Parathyroid adenoma (tissue), 2 donors: ENCODE measurements around the gene KLHL8.

Experiments
- H2AFZ ChIP-seq: fragments of 300-600 bp; sonication (generic); one replicate; pipeline ENCODE4 v1.7.0; 2017; ENCODE audit warnings: antibody characterized with exemption, mild to moderate bottlenecking
- H3K27ac ChIP-seq: fragments of 300-600 bp; sonication (generic); one replicate; pipeline ENCODE4 v1.7.0; 2017
- H3K27me3 ChIP-seq: fragments of 300-600 bp; sonication (generic); one replicate; pipeline ENCODE4 v1.7.0; 2017; ENCODE audit warnings: low read length; ENCODE audit not compliant: control insufficient read depth, insufficient read depth
- H3K36me3 ChIP-seq: fragments of 300-600 bp; sonication (generic); one replicate; pipeline ENCODE4 v1.7.0; 2017; ENCODE audit warnings: low read length; ENCODE audit not compliant: control insufficient read depth, insufficient read depth
- H3K4me1 ChIP-seq: fragments of 300-600 bp; sonication (generic); one replicate; pipeline ENCODE4 v1.7.0; 2017; ENCODE audit warnings: control low read depth
- H3K4me2 ChIP-seq: fragments of 300-600 bp; sonication (generic); one replicate; pipeline ENCODE4 v1.7.0; 2017; ENCODE audit warnings: low read length
- H3K4me3 ChIP-seq: fragments of 300-600 bp; sonication (generic); one replicate; pipeline ENCODE4 v1.7.0; 2017; ENCODE audit warnings: low read depth, low read length
- H3K79me2 ChIP-seq: fragments of 300-600 bp; sonication (generic); one replicate; pipeline ENCODE4 v1.7.0; 2017; ENCODE audit warnings: control low read depth
- H3K9ac ChIP-seq: fragments of 300-600 bp; sonication (generic); one replicate; pipeline ENCODE4 v1.7.0; 2017; ENCODE audit warnings: mild to moderate bottlenecking
- H3K9me3 ChIP-seq: fragments of 300-600 bp; sonication (generic); one replicate; pipeline ENCODE4 v1.7.0; 2017; ENCODE audit warnings: low read length; ENCODE audit not compliant: control insufficient read depth
- CTCF ChIP-seq: fragments of 300-600 bp; sonication (generic); IDR thresholded peaks from one replicate; pipeline ENCODE4 v1.7.0; 2017; ENCODE audit warnings: antibody characterized with exemption, mild to moderate bottlenecking
- donor health status: primary hyperparathyroidism.

KLHL8 gene

GRCh38 chr4:87260477-87260876 is 40.1 kb upstream of the KLHL8 start:
- Histone ChIP-seq H3K36me3 (no peaks in the 10 kb centered on the region), H3K4me2 (no peak overlapping the region), H2AFZ (no peak overlapping the region), H3K4me3 (no peak overlapping the region), H3K9ac (no peak overlapping the region), H3K9me3 (no peaks in the 10 kb centered on the region), H3K27me3 (no peaks in the 10 kb centered on the region), H3K79me2 (no peaks in the 10 kb centered on the region), H3K4me1 (no peaks in the 10 kb centered on the region), H3K27ac (no peak overlapping the region)
- no peak for TF ChIP-seq CTCF

- Histone ChIP-seq H3K4me1 (no peaks in the 10 kb centered on the region), H3K27ac (no peak overlapping the region), H3K4me2 (no peak overlapping the region), H3K9ac (no peak overlapping the region), H2AFZ (no peak overlapping the region), H3K36me3 (no peaks in the 10 kb centered on the region), H3K27me3 (no peaks in the 10 kb centered on the region), H3K79me2 (no peaks in the 10 kb centered on the region), H3K9me3 (no peaks in the 10 kb centered on the region), H3K4me3 (no peak overlapping the region)
- TF ChIP-seq CTCF: no peak
These were observed 38.3 kb upstream of the KLHL8 start for GRCh38 chr4:87258677-87259076.

GRCh38 chr4:87257523-87257922 is 37.1 kb upstream of the KLHL8 start:
- Histone ChIP-seq H3K79me2 (no peaks in the 10 kb centered on the region), H2AFZ (no peak overlapping the region), H3K9ac (no peak overlapping the region), H3K27ac (no peak overlapping the region), H3K4me2 (no peak overlapping the region), H3K4me3 (no peak overlapping the region), H3K9me3 (no peaks in the 10 kb centered on the region), H3K4me1 (no peaks in the 10 kb centered on the region), H3K36me3 (no peaks in the 10 kb centered on the region), H3K27me3 (no peaks in the 10 kb centered on the region)
- no peak for TF ChIP-seq CTCF

GRCh38 chr4:87255755-87256154 is 35.3 kb upstream of the KLHL8 start:
- Histone ChIP-seq H3K4me2 (no peak overlapping the region), H3K9ac (no peak overlapping the region), H3K4me1 (no peaks in the 10 kb centered on the region), H3K36me3 (no peaks in the 10 kb centered on the region), H3K4me3 (no peak overlapping the region), H3K79me2 (no peaks in the 10 kb centered on the region), H3K27me3 (no peaks in the 10 kb centered on the region), H3K9me3 (no peaks in the 10 kb centered on the region), H3K27ac (no peak overlapping the region), H2AFZ (no peak overlapping the region)
- TF ChIP-seq CTCF: no peak

GRCh38 chr4:87251106-87251505 is 30.7 kb upstream of the KLHL8 start:
- H3K4me3 ChIP-seq: no peak overlapping the region
- no peaks in the 10 kb centered on the region for H3K27me3 ChIP-seq
- H3K9ac ChIP-seq: no peak overlapping the region
- no peaks in the 10 kb centered on the region for H3K9me3 ChIP-seq
- no peak overlapping the region for H3K27ac ChIP-seq
- no peaks in the 10 kb centered on the region for H3K79me2 ChIP-seq
- no peak for TF ChIP-seq CTCF
- H2AFZ ChIP-seq: no peak overlapping the region
- peak overlapping the region; percentile 26 for H3K4me2 ChIP-seq
- H3K36me3 ChIP-seq: no peaks in the 10 kb centered on the region
- no peaks in the 10 kb centered on the region for H3K4me1 ChIP-seq
